Heart right ventricle (tissue), 16 donors: ENCODE results near the gene IQGAP1. TPM values are rescaled to one million over a fixed set of nuclear protein-coding genes. Genes with fewer than 3 reads are reported as not detected.

ENCODE experiments used
- ATAC-seq, 8 donors: fragments of 200-7000 bp; cut with Tn5 transposase; one replicate each; pipeline ENCODE4 v1.9.1; 2020; ENCODE audit warnings: mild to moderate bottlenecking in 8 of 8, moderate library complexity in 8 of 8, moderate number of reproducible peaks in 1 of 8
- DNase-seq, 2 donors: peaks; one replicate each; pipeline ENCODE4 v3.0.0-alpha.2; 2020
- H3K27ac ChIP-seq, 10 donors: fragments of 200-600 bp; sonication (generic) in 2 of 10; one replicate each; pipeline versions ENCODE4 v1.5.0 to v1.8.0; 2020 to 2022; ENCODE audit warnings: mild to moderate bottlenecking in 3 of 10
- H3K27me3 ChIP-seq, 7 donors: fragments of 200-600 bp; one replicate each; pipeline ENCODE4 v1.8.0; 2021 to 2022; ENCODE audit warnings: mild to moderate bottlenecking in 2 of 7
- H3K36me3 ChIP-seq, 9 donors: fragments of 200-600 bp; sonication (generic) in 1 of 9; one replicate each; pipeline versions ENCODE4 v1.5.0 to v1.8.0; 2020 to 2022; ENCODE audit warnings: mild to moderate bottlenecking in 2 of 9
- H3K4me1 ChIP-seq, 9 donors: fragments of 200-600 bp; sonication (generic) in 1 of 9; one replicate each; pipeline versions ENCODE4 v1.5.0 to v1.8.0; 2020 to 2022; ENCODE audit warnings: mild to moderate bottlenecking in 4 of 9
- H3K4me3 ChIP-seq, 10 donors: fragments of 200-600 bp; sonication (generic) in 2 of 10; one replicate each; pipeline versions ENCODE4 v1.5.0 to v1.8.0; 2020 to 2022; ENCODE audit warnings: mild to moderate bottlenecking in 7 of 10, moderate library complexity in 2 of 10
- H3K9me3 ChIP-seq, 11 donors: fragments of 200-600 bp in 10 of 11; sonication (generic) in 2 of 11; one replicate each; pipeline versions ENCODE4 v1.5.0 to v1.8.0; 2013 to 2022; ENCODE audit warnings: mild to moderate bottlenecking in 2 of 11, control low read depth in 1 of 11, moderate library complexity in 1 of 11
- WGBS, 2 donors: extraction: QIAGEN DNeasy Blood & Tissue Kit; methylation state at CpG; one replicate each; pipeline ENCODE4 v1.1.7; 2013; ENCODE audit warnings: inconsistent platforms in 1 of 2; 5-methylcytosine and 5-hydroxymethylcytosine counted together
- intact Hi-C, 10 donors: fragments of 100-400 bp; cut with DNase I; formaldehyde crosslinking; loops; one replicate each; pipeline versions ENCODE4 v1.11.1 to v1.14.2; 2022
- polyA plus RNA-seq, 2 donors: library from polyadenylated mRNA; stranded (reverse); fragments of 200-250 nt; gene quantifications; one replicate each; pipeline ENCODE4 v1.2.3, GENCODE V29; 2013
- total RNA-seq, 10 donors: library from RNA; stranded (reverse); fragmentation: NEBNext Ultra II Directional in 3 of 10; extraction: Animal tissue kit (Norgen Biotek cat#: 25700) in 3 of 10; gene quantifications; one replicate each; pipeline versions ENCODE4 v1.2.1 to v1.2.4, GENCODE V29; 2021 to 2023
- TF ChIP-seq, protein P1 (sequence below), 9 donors: fragments of 200-600 bp; sonication (generic) in 2 of 9; IDR thresholded peaks; one replicate each; pipeline versions ENCODE4 v1.5.0 to v1.8.0; 2021 to 2022; ENCODE audit warnings: antibody characterized with exemption in 9 of 9, mild to moderate bottlenecking in 5 of 9, moderate library complexity in 1 of 9
- donor health status: Arrhythmogenic right ventricular cardiomyopathy.
- donor health status: ischemic (EF 13 %, LVEDD 7.1; RV severe dilation, severe dysfunction).
- donor health status: healthy with polysubstance abuse.
- donor health status: DM: no; HTN: yes; CAD: no.
- donor health status: DM: no; HTN: no; CAD: no.
- donor health status: ischemic (EF 25% LVEDD 6.9; RV normal size, moderate dysfunction).
- donor health status: ischemic (EF 25% LVEDD 5.7; RV mildly dilated, moderate dysfunction).
- donor health status: healthy.
- donor health status: DM: yes; HTN: yes; CAD: no.
- donor health status: Ischemic cardiomyopathy.
- donor health status: ischemic (EF 35%, LVEDD 5.7; RV mildly dilated, moderate dysfunction).
- donor health status: nonischemic (EF 11% LVEDD 7.7; RV severe dilation, severe dysfunction).
- donor health status: DM: yes; HTN: yes; CAD: no.
- donor health status: PGD.
- donor health status: ischemic (EF 29% LVEDD 5.4; RV normal size, mild dysfunction).
- donor health status: nonischemic (EF 23%, LVEDD 6.1; RV moderate dilation, normal function).

Gene IQGAP1
- total and polyA plus RNA-seq, 12 donors = 28.6 to 81.7 (median 35.0) TPM

GRCh38 chr15:90394748-90395442, 6.9 kb downstream of the IQGAP1 start:
- DNase-seq (no peak), ATAC-seq (peak in 4 of 8 donors; percentile 17 to 28 (median 20))
- intact Hi-C loops = no loop called here
- Histone ChIP-seq H3K36me3 (peaks cover 0 to 46% (median 14%) of the 10 kb centered on the region in 9 donors), H3K9me3 (no peaks in the 10 kb centered on the region), H3K27me3 (no peaks in the 10 kb centered on the region), H3K4me1 (peaks cover 19 to 100% (median 90%) of the 10 kb centered on the region in 9 donors), H3K27ac (peak overlapping the region in 6 of 10 donors; percentile 27 to 52 (median 41)), H3K4me3 (no peak overlapping the region)
- TF ChIP-seq, protein P1, sequence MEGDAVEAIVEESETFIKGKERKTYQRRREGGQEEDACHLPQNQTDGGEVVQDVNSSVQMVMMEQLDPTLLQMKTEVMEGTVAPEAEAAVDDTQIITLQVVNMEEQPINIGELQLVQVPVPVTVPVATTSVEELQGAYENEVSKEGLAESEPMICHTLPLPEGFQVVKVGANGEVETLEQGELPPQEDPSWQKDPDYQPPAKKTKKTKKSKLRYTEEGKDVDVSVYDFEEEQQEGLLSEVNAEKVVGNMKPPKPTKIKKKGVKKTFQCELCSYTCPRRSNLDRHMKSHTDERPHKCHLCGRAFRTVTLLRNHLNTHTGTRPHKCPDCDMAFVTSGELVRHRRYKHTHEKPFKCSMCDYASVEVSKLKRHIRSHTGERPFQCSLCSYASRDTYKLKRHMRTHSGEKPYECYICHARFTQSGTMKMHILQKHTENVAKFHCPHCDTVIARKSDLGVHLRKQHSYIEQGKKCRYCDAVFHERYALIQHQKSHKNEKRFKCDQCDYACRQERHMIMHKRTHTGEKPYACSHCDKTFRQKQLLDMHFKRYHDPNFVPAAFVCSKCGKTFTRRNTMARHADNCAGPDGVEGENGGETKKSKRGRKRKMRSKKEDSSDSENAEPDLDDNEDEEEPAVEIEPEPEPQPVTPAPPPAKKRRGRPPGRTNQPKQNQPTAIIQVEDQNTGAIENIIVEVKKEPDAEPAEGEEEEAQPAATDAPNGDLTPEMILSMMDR (IDR thresholded peaks at IDR 0.05) = no peak
- 94 to 96% methylated on average over 12 of the region's 12 CpGs for WGBS, 2 donors

DNA sequence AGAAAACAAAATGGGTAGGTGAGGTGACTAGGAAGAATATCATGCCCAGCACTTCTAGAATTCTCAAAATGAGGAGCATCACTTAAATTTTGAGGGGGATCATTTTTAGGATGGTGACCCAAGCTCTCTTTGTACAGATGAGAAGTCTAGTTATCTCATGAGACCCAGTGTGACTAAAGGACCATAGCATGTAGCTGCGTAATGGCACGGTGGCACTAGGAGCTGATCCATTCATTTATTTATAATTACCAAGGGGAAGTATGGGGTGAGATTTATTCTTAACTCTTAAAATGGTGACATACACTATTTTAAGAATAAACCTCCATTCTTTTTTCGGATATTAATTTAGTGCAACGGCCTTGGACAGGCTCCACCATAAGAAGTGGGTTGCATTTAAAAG, 8.3 kb downstream of the IQGAP1 start:
- Histone ChIP-seq H3K36me3 (peaks cover 0 to 32% (median 7%) of the 10 kb centered on the region in 9 donors), H3K27ac (peak overlapping the region in 6 of 10 donors; percentile 3 to 52 (median 25)), H3K4me1 (peaks cover 16 to 100% (median 90%) of the 10 kb centered on the region in 9 donors), H3K4me3 (no peak overlapping the region), H3K27me3 (no peaks in the 10 kb centered on the region), H3K9me3 (no peaks in the 10 kb centered on the region)
- no peak for DNase-seq
- intact Hi-C loops = no loop called here
- TF ChIP-seq, protein P1 (IDR thresholded peaks at IDR 0.05) = no peak
- no peak for ATAC-seq
- 56 to 62% methylated on average over 4 of the region's 4 CpGs for WGBS, 2 donors

- peaks cover 0 to 16% (median 0%) of the 10 kb centered on the region in 9 donors for H3K36me3 ChIP-seq
- H3K4me1 ChIP-seq = peaks cover 5 to 98% (median 80%) of the 10 kb centered on the region in 9 donors
- intact Hi-C loops = loop anchor here in 3 of 10 donors (5.0 kb wide), 1 partner anchor 62 kb away; no protein-coding TSS in a partner anchor
- no peak for DNase-seq
- 60 to 61% methylated on average over 7 of the region's 7 CpGs for WGBS, 2 donors
- H3K27ac ChIP-seq = peak overlapping the region; percentile 69 to 93 (median 87)
- TF ChIP-seq, protein P1 (IDR thresholded peaks at IDR 0.05) = no peak
- H3K4me3 ChIP-seq = peak overlapping the region in 7 of 10 donors; percentile 1 to 36 (median 20)
- no peaks in the 10 kb centered on the region for H3K27me3 ChIP-seq
- ATAC-seq = peak in 5 of 8 donors; percentile 6 to 46 (median 23)
- H3K9me3 ChIP-seq = no peaks in the 10 kb centered on the region
Measured at GRCh38 chr15:90400005-90400758, 12.1 kb downstream of the IQGAP1 start.

- TF ChIP-seq, protein P1 (IDR thresholded peaks at IDR 0.05) = no peak
- H3K27ac ChIP-seq = peak overlapping the region; percentile 69 to 93 (median 87)
- no peaks in the 10 kb centered on the region for H3K9me3 ChIP-seq
- peaks cover 0 to 12% (median 0%) of the 10 kb centered on the region in 9 donors for H3K36me3 ChIP-seq
- peaks cover 5 to 98% (median 78%) of the 10 kb centered on the region in 9 donors for H3K4me1 ChIP-seq
- peak; percentile 93 to 98 (median 97) for ATAC-seq
- DNase-seq = peak; percentile 39 to 85
- WGBS, 2 donors = 7% methylated on average over 7 of the region's 7 CpGs
- intact Hi-C loops = loop anchor here in 3 of 10 donors (5.0 kb wide), 1 partner anchor 61 kb away; no protein-coding TSS in a partner anchor
- H3K4me3 ChIP-seq = peak overlapping the region in 7 of 10 donors; percentile 1 to 36 (median 20)
- no peaks in the 10 kb centered on the region for H3K27me3 ChIP-seq
Measured at GRCh38 chr15:90400759-90401314, 12.8 kb downstream of the IQGAP1 start.
